WTC11 (cell line): ENCODE data around the gene CCDC80. TPM values are rescaled to one million over a fixed set of nuclear protein-coding genes. Genes with fewer than 3 reads are reported as not detected.

Experiments used
- ATAC-seq: fragments of 200-7000 bp; cut with Tn5 transposase; 2 replicates; pipeline ENCODE4 v1.10.0; 2021; ENCODE audit warnings: mild to moderate bottlenecking, moderate library complexity
- CTCF ChIA-PET: fragments of 300-600 bp; sonication (Branson Sonifier 250); formaldehyde crosslinking; loops from one replicate; lab custom pipeline; 2021; ENCODE audit warnings: antibody characterized with exemption; lab: Charles Lee
- POLR2A ChIA-PET: fragments of 350-600 bp; sonication (Branson Sonifier 250); formaldehyde crosslinking; loops from one replicate; lab custom pipeline; 2021; ENCODE audit warnings: antibody characterized with exemption; lab: Charles Lee
- DNase-seq: peaks from one replicate; pipeline ENCODE4 v3.0.0; 2021; ENCODE audit warnings: low spot score
- H3K27ac Mint-ChIP-seq: 2 replicates; pipeline ENCODE4 v1.8.0; 2021; ENCODE audit warnings: mixed read lengths
- H3K27me3 Mint-ChIP-seq: 2 replicates; pipeline ENCODE4 v1.8.0; 2021; ENCODE audit warnings: low read depth, mild to moderate bottlenecking, moderate library complexity, mixed read lengths
- H3K36me3 Mint-ChIP-seq: 2 replicates; pipeline ENCODE4 v1.8.0; 2021; ENCODE audit warnings: mixed read lengths
- H3K4me1 Mint-ChIP-seq: 2 replicates; pipeline ENCODE4 v1.8.0; 2022; ENCODE audit warnings: mixed read lengths
- H3K4me3 Mint-ChIP-seq: 2 replicates; pipeline ENCODE4 v1.8.0; 2021; ENCODE audit warnings: mild to moderate bottlenecking, moderate library complexity, mixed read lengths
- H3K9me3 Mint-ChIP-seq: 2 replicates; pipeline ENCODE4 v1.8.0; 2021; ENCODE audit warnings: mixed read lengths
- CREM ChIP-seq: sonication (generic); formaldehyde crosslinking; IDR thresholded peaks from 2 replicates; pipeline ENCODE4 v1.8.1; 2022; ENCODE audit warnings: mild to moderate bottlenecking, missing genetic modification reagents, moderate library complexity
- ELF4 ChIP-seq: sonication (generic); formaldehyde crosslinking; IDR thresholded peaks from 2 replicates; pipeline ENCODE4 v1.8.1; 2022; ENCODE audit warnings: low read depth, mild to moderate bottlenecking, moderate library complexity, missing genetic modification reagents
- ESRRA ChIP-seq: sonication (generic); formaldehyde crosslinking; IDR thresholded peaks from 2 replicates; pipeline ENCODE4 v1.8.1; 2022; ENCODE audit warnings: mild to moderate bottlenecking, missing genetic modification reagents, borderline replicate concordance
- FOXP1 ChIP-seq: sonication (generic); formaldehyde crosslinking; IDR thresholded peaks from 2 replicates; pipeline ENCODE4 v1.8.0; 2022; ENCODE audit warnings: missing genetic modification reagents, mild to moderate bottlenecking, moderate library complexity, borderline replicate concordance
- GRHL2 ChIP-seq: fragments of 250-450 bp; sonication (Bioruptor Pico); IDR thresholded peaks from 2 replicates; pipeline ENCODE4 v1.8.0; 2022; ENCODE audit warnings: mild to moderate bottlenecking, moderate library complexity; ENCODE audit not compliant: insufficient replicate concordance, severe bottlenecking
- JAZF1 ChIP-seq: fragments of 250-450 bp; sonication (Bioruptor Pico); IDR thresholded peaks from 2 replicates; pipeline ENCODE4 v1.9.0; 2021; ENCODE audit warnings: moderate library complexity, mild to moderate bottlenecking, inconsistent platforms
- JUN ChIP-seq: sonication (generic); formaldehyde crosslinking; IDR thresholded peaks from 2 replicates; pipeline ENCODE4 v1.8.0; 2023; ENCODE audit warnings: mild to moderate bottlenecking, missing genetic modification reagents
- NFATC4 ChIP-seq: fragments of 250-450 bp; sonication (Bioruptor Pico); IDR thresholded peaks from 2 replicates; pipeline ENCODE4 v1.9.0; 2021; ENCODE audit warnings: mild to moderate bottlenecking
- NR2C2 ChIP-seq: sonication (generic); formaldehyde crosslinking; IDR thresholded peaks from 2 replicates; pipeline ENCODE4 v1.8.0; 2022; ENCODE audit warnings: mild to moderate bottlenecking, missing genetic modification reagents
- TP53 ChIP-seq: sonication (generic); formaldehyde crosslinking; IDR thresholded peaks from 2 replicates; pipeline ENCODE4 v1.8.1; 2023; ENCODE audit warnings: mild to moderate bottlenecking, missing genetic modification reagents
- ZNF121 ChIP-seq: sonication (generic); formaldehyde crosslinking; IDR thresholded peaks from 2 replicates; pipeline ENCODE4 v1.8.0; 2023; ENCODE audit warnings: missing genetic modification reagents
- ZNF219 ChIP-seq: sonication (generic); formaldehyde crosslinking; IDR thresholded peaks from 2 replicates; pipeline ENCODE4 v1.8.0; 2023; ENCODE audit warnings: missing genetic modification reagents, mild to moderate bottlenecking, borderline replicate concordance
- ZNF232 ChIP-seq: sonication (generic); formaldehyde crosslinking; IDR thresholded peaks from 2 replicates; pipeline ENCODE4 v1.8.0; 2022; ENCODE audit warnings: mild to moderate bottlenecking, missing genetic modification reagents
- ZNF263 ChIP-seq: sonication (generic); formaldehyde crosslinking; IDR thresholded peaks from 2 replicates; pipeline ENCODE4 v1.8.1; 2022; ENCODE audit warnings: low read depth, mild to moderate bottlenecking, moderate library complexity, missing genetic modification reagents
- ZNF396 ChIP-seq: fragments of 250-450 bp; sonication (Bioruptor Pico); IDR thresholded peaks from 2 replicates; pipeline ENCODE4 v1.8.0; 2021; ENCODE audit warnings: mild to moderate bottlenecking, moderate library complexity, borderline replicate concordance
- ZNF416 ChIP-seq: fragments of 250-450 bp; sonication (Bioruptor Pico); IDR thresholded peaks from 2 replicates; pipeline ENCODE4 v1.9.0; 2021; ENCODE audit warnings: mild to moderate bottlenecking, inconsistent platforms
- ZNF423 ChIP-seq: fragments of 250-450 bp; sonication (Bioruptor Pico); IDR thresholded peaks from 2 replicates; pipeline ENCODE4 v2.1.2; 2022; ENCODE audit warnings: mild to moderate bottlenecking, moderate library complexity
- total RNA-seq: library from RNA; stranded (reverse); gene quantifications from 3 replicates; pipeline ENCODE4 v1.2.3, GENCODE V29; 2021
- TF ChIP-seq, protein P1 (sequence below): fragments of 250-450 bp; sonication (Bioruptor Pico); IDR thresholded peaks from 2 replicates; pipeline ENCODE4 v1.9.0; 2021; ENCODE audit warnings: mild to moderate bottlenecking
- TF ChIP-seq, protein P2 (sequence below): sonication (generic); formaldehyde crosslinking; IDR thresholded peaks from 2 replicates; pipeline ENCODE4 v1.8.1; 2023; ENCODE audit warnings: mild to moderate bottlenecking, missing genetic modification reagents, borderline replicate concordance
- TF ChIP-seq, protein P3 (sequence below): sonication (generic); formaldehyde crosslinking; IDR thresholded peaks from 2 replicates; pipeline ENCODE4 v1.8.1; 2022; ENCODE audit warnings: mild to moderate bottlenecking, missing genetic modification reagents, moderate library complexity, borderline replicate concordance

CCDC80 gene
- total RNA-seq, 1 experiment from 2014 or later, result 10.9 TPM

DNA sequence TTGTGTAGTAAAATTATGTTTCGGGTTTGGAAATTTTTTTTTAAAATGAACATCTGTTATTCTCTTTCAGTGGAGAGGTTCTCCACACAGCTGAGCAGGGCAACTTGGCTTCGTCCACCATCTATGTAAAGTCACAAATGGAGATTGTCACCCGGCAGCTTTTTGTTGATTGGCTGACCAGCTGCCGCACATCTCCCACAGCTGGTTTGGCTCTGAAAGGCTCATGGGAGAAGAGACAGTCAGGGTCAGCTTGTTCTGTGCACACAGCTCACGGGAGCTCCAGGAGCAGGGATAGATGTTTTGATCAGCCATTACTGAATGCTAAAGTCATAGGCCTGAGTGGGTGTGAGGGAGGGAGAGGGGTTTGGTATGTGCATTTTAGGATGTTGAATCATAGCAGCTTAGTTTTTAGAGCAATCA is 12.9 kb upstream of the CCDC80 start:
- Mint-ChIP-seq H3K4me1 (peaks cover under 1% of the 10 kb centered on the region), H3K27ac (no peak overlapping the region), H3K36me3 (no peaks in the 10 kb centered on the region), H3K4me3 (no peak overlapping the region), H3K27me3 (no peaks in the 10 kb centered on the region), H3K9me3 (peaks cover 16% of the 10 kb centered on the region; the same call in 1 of the 2 replicates)
- ChIA-PET POLR2A (no interaction called here), CTCF (interaction anchor here (0.7 to 2.3 kb wide), 6 partner anchors 11 to 325 kb away, joined by 3 to 18 read pairs (median 4); no protein-coding TSS in a partner anchor)
- TF ChIP-seq, protein P1, sequence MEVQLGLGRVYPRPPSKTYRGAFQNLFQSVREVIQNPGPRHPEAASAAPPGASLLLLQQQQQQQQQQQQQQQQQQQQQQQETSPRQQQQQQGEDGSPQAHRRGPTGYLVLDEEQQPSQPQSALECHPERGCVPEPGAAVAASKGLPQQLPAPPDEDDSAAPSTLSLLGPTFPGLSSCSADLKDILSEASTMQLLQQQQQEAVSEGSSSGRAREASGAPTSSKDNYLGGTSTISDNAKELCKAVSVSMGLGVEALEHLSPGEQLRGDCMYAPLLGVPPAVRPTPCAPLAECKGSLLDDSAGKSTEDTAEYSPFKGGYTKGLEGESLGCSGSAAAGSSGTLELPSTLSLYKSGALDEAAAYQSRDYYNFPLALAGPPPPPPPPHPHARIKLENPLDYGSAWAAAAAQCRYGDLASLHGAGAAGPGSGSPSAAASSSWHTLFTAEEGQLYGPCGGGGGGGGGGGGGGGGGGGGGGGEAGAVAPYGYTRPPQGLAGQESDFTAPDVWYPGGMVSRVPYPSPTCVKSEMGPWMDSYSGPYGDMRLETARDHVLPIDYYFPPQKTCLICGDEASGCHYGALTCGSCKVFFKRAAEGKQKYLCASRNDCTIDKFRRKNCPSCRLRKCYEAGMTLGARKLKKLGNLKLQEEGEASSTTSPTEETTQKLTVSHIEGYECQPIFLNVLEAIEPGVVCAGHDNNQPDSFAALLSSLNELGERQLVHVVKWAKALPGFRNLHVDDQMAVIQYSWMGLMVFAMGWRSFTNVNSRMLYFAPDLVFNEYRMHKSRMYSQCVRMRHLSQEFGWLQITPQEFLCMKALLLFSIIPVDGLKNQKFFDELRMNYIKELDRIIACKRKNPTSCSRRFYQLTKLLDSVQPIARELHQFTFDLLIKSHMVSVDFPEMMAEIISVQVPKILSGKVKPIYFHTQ (CRISPR knock-in tag), result no peak
- TF ChIP-seq TP53 (CRISPR knock-in tag), result no peak
- TF ChIP-seq, protein P2, sequence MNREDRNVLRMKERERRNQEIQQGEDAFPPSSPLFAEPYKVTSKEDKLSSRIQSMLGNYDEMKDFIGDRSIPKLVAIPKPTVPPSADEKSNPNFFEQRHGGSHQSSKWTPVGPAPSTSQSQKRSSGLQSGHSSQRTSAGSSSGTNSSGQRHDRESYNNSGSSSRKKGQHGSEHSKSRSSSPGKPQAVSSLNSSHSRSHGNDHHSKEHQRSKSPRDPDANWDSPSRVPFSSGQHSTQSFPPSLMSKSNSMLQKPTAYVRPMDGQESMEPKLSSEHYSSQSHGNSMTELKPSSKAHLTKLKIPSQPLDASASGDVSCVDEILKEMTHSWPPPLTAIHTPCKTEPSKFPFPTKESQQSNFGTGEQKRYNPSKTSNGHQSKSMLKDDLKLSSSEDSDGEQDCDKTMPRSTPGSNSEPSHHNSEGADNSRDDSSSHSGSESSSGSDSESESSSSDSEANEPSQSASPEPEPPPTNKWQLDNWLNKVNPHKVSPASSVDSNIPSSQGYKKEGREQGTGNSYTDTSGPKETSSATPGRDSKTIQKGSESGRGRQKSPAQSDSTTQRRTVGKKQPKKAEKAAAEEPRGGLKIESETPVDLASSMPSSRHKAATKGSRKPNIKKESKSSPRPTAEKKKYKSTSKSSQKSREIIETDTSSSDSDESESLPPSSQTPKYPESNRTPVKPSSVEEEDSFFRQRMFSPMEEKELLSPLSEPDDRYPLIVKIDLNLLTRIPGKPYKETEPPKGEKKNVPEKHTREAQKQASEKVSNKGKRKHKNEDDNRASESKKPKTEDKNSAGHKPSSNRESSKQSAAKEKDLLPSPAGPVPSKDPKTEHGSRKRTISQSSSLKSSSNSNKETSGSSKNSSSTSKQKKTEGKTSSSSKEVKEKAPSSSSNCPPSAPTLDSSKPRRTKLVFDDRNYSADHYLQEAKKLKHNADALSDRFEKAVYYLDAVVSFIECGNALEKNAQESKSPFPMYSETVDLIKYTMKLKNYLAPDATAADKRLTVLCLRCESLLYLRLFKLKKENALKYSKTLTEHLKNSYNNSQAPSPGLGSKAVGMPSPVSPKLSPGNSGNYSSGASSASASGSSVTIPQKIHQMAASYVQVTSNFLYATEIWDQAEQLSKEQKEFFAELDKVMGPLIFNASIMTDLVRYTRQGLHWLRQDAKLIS (CRISPR knock-in tag), result no peak
- TF ChIP-seq FOXP1 (CRISPR knock-in tag), result no peak
- TF ChIP-seq ZNF423 (CRISPR knock-in tag), result no peak
- TF ChIP-seq ZNF219 (CRISPR knock-in tag), result no peak
- TF ChIP-seq CREM, result no peak
- no peak for TF ChIP-seq JAZF1 (CRISPR knock-in tag)
- no peak for TF ChIP-seq JUN (CRISPR knock-in tag)
- TF ChIP-seq NR2C2, result no peak
- TF ChIP-seq ZNF121 (CRISPR knock-in tag), result no peak
- no peak for TF ChIP-seq NFATC4 (CRISPR knock-in tag)
- no peak for TF ChIP-seq ZNF396 (CRISPR knock-in tag)
- TF ChIP-seq GRHL2 (CRISPR knock-in tag), result no peak
- TF ChIP-seq ESRRA (CRISPR knock-in tag), result no peak
- no peak for TF ChIP-seq ZNF416 (CRISPR knock-in tag)
- TF ChIP-seq, protein P3, sequence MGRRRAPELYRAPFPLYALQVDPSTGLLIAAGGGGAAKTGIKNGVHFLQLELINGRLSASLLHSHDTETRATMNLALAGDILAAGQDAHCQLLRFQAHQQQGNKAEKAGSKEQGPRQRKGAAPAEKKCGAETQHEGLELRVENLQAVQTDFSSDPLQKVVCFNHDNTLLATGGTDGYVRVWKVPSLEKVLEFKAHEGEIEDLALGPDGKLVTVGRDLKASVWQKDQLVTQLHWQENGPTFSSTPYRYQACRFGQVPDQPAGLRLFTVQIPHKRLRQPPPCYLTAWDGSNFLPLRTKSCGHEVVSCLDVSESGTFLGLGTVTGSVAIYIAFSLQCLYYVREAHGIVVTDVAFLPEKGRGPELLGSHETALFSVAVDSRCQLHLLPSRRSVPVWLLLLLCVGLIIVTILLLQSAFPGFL (CRISPR knock-in tag), result no peak
- no peak for TF ChIP-seq ZNF232
- no peak for TF ChIP-seq ZNF263 (CRISPR knock-in tag)
- no peak for TF ChIP-seq ELF4 (CRISPR knock-in tag)
- ATAC-seq, result no peak
- no peak for DNase-seq
